GM21381 (cell line): ENCODE results near the gene MFSD2B.
"Not testable (repeated sequence)": the region's sequence is repeated elsewhere in the genome, so short reads cannot be mapped to it uniquely, and the experiment has no call there.

Source experiments
- ATAC-seq: cut with Tn5 transposase; IDR thresholded peaks from one replicate; pipeline ENCODE4 v1.9.1; 2021; ENCODE audit warnings: mild to moderate bottlenecking, moderate library complexity; ENCODE audit not compliant: unreplicated experiment

The MFSD2B gene

DNA sequence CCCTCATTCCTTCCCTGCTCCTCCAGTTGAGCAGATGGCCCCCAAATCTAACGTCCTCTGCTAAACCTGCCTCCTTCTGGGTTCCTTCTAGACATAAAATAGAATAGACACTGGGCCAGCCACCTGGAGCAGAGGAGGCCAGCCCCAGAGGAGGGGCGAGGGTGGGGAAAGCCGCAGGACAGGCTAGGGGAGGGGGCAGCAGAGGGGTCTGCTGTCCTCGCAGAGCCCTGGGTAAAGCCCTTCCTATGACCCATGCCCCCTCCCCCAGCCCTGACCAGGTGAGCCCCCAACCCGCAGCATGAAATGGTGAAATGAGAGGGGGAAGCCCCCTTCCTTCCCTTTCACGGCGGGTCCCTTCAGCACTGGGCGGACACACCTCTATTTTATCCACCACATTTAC is 7.8 kb downstream of the MFSD2B start:
- ATAC-seq = no peak

DNA sequence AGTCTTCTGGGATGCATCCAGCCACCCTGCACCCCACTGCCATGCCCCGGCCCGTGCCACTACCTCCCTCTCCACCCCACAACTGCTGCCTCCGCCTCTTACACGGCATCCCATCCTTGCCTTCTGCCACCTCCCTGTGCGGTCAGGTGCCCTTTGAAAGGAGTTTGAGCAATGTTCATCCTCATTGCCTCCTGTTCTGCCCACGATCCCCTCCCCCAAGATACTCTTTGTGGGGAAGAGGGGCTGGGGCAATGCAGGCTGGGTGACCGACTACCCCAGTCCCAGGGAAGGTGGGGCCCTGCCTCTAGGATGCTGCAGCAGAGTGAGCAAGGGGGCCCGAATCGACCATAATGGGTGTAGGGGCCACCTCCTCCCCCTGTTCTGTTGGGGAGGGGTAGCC is 8.4 kb downstream of the MFSD2B start:
- ATAC-seq = no peak

GRCh38 chr2:24019729-24020128 is 9.8 kb downstream of the MFSD2B start:
- no peak for ATAC-seq

DNA sequence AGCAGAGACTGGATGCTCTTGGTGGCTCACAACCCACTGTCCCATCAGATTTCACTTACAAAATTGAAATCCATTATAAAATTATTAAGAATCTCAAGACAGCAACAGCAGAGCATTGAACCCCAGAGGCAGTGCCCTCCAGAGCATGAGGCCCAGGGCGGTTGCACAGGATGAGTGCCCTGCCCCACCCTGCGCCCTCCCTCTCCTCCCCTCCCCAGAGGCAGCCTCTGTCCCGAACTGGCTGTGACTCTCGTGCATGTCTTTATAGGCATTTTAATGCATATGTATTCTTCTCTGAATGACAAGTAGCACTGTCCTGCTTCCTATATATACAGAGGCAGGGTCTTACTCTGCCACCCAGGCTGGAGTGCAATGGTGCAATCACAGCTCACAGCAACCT is 10.4 kb downstream of the MFSD2B start:
- ATAC-seq = no peak

DNA sequence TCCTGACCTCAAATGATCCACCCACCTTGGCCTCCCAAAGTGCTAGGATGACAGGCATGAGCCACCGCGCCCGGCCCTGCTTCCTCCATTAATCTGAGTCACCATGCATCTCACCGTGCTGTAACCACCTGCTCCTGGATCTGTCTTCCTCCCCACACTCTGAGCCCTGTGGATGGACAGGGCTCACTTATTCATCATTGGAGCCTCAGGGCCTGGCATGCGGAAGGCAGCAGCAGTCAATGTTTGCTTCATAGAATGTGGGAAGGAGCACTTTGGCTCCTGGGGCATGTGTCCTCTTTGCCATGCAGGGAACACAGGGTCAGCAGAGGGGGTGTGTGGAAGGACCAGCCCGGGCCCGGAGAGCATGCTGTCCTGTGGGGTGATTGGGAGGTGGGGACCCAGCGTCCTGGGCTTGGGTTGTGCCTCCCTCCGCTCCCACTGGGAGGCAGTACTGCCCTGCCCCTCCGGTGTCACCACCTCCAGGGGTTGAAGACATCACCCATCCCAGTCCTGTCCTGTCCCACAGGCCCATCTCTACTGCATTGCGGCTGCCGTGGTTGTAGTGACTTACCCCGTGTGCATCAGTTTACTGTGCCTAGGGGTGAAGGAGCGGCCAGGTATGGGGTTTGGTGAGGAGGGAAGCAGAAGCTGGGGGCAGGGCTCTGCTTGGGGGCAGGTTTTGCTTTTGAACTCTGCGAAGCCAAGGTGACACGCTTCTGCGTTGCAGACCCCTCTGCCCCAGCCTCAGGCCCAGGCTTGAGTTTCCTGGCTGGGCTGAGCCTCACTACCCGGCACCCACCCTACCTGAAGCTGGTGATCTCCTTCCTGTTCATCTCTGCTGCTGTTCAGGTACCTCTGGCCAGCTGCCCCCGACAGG is 11.5 kb downstream of the MFSD2B start:
- no peak for ATAC-seq

DNA sequence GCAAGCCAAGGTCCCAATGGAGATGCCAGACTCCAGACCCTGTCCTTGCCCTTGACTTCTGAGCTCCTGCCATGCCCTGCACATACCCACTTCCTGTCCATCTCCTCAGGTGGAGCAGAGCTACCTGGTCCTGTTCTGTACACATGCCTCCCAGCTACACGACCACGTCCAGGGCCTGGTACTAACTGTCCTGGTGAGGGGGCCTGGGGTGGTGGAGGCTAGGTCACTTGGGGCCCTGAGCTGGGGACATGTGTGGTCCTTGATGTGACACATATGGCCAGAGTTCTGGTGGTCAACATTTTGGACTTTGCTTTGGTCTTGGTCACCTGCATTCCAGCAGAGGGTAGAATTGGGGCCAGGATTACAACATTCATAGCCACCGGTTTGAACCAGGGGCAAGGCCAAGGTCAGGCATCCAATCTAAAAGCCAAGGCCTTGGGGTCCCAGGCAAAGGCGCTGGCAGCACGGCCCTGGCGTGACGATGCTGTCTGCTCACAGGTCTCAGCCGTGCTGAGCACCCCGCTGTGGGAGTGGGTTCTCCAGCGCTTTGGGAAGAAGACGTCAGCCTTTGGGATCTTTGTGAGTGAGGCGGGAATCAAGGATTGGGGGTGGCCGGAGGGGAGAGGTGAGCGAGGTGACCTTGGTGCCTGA is 12.6 kb downstream of the MFSD2B start:
- no peak for ATAC-seq

DNA sequence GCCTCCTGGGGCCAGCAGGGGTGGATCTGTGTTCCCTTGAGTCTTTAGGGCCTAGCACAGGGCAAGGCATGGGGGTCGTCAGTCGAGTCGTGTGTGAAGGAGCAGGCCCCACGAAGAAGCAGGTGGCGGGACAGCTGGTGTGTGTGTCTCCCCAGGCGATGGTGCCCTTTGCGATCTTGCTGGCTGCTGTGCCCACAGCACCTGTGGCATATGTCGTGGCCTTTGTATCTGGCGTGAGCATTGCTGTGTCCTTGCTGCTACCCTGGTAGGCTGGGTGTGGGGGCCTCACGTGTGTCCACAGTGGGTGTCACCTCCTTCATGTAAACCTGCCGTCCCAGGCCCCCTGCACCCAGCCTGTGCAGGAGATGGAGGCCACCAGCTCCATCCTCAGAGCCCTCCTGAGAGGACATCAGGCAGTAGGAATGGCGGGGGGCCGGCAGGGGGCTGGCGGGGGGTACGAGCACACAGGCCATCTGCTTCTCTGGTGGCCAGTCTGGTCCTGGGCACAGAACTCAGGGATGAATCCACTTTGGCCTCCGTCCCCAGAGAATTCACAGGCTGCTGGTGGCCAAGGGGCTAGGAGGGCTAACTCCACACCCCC is 13.2 kb downstream of the MFSD2B start:
- no peak for ATAC-seq

DNA sequence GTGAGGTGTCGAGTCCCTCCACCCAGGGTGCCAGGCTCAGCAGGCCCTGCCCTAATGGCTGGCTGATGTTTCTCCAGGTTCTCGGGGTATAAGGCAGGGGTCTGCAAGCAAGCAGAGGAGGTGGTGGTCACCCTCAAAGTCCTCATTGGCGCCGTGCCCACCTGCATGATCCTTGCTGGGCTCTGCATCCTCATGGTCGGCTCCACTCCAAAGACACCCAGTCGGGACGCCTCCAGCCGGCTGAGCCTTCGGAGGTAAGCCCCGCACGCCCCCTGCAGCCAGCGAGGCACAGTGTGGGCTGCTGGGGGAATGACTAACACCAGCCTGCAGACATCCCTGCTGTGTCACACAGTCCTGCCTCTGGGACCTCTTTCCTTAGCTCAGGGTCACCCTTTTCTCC is 14.1 kb downstream of the MFSD2B start:
- no peak for ATAC-seq

DNA sequence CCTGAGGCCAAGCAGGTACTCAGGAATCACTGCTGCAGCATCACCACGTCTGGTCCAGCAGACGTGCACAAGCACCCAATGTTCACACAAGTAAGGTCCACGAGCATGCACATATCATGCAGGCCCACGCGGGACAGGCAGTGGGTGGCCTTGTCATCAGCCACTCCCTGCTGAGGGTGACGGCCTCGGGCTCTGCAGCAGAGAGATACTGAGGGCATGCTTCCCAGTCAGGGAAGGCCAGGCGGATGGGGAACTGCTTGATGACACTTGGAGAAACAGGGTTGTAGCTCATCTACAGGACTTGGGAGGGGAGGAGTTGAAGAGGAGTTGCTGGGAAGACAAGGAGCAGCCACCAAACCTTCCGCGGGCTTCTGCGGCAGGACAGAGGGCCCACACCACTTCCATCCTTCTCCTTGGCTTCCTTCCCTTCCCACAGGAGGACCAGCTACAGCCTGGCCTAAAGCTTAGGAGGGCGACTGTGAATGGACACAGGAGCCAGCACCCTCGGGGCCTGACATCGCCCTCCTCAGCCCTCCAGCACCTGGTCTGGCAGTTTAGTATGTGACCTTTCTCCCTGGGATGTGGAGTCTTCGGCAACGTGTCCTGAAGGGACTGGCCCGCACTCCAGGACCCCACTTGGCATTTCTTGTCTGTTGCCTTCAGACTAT is 15.2 kb downstream of the MFSD2B start:
- no peak for ATAC-seq

DNA sequence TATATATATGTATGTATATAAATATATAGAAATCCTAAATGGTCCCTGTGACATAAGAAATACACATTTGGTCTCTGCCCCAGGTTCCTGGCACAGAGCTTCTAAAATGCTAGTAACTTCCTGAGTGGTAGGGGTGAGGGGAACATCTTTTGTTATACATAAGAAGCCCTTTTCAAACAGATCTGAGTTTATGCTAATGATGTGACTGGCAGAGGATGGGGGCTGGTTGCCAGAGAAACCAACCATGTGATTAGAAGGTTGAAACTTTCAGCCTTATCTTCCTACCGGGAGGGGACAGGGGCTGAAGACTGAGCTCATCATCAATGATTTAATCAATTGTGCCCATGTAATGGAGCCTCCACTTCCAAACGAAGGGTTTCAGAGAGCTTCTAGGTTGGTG is 16.3 kb downstream of the MFSD2B start:
- ATAC-seq = no peak

GRCh38 chr2:24038786-24039499 is 29.1 kb downstream of the MFSD2B start:
- ATAC-seq = no peak

DNA sequence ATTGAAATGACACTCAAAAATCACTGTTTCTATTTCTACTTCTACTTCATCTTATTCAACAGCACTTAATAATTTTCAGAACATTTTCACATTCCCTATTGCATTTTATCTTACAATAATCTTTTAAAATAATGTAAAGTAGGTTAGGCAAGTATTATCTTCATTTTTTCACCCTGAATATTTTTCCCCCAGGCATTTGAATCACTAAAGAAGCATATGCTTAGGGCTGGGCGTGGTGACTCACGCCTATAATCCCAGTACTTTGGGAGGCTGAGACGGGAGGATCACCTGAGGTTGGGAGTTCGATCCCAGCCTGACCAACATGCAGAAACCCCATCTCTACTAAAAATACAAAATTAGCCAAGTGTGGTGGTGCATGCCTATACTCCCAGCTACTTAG is 30.6 kb downstream of the MFSD2B start:
- ATAC-seq = no peak

GRCh38 chr2:24043133-24043532 is 33.2 kb downstream of the MFSD2B start:
- not testable (repeated sequence) for ATAC-seq

GRCh38 chr2:24045511-24046508 is 35.9 kb downstream of the MFSD2B start:
- no peak for ATAC-seq

- ATAC-seq = no peak
These were observed 36.7 kb downstream of the MFSD2B start for GRCh38 chr2:24046599-24046929.

GRCh38 chr2:24046930-24047702 is 37.2 kb downstream of the MFSD2B start, which contains the start of gene WDCP:
TSS of gene WDCP (minus strand) at chr2:24047391. CDS start at chr2:24039494, 7,897 bp downstream.
- ATAC-seq = peak; percentile 97

DNA sequence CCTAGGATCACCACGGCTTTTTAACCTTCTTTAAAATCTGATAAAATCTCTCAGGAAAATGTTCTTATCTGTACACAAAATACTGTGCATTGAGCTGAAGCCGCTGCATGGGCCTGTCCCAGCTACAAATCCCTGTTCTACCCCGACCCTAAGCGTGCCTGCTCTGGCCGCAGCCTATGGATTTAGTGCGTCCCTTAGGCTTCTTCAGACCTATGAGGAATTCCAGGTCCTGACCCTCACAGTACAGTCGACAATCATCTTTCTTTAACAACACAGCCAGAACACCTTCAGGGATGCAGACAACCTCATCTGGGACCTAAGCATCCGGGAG is 37.8 kb downstream of the MFSD2B start:
- ATAC-seq = no peak

GRCh38 chr2:24048769-24049484 is 39.0 kb downstream of the MFSD2B start:
- ATAC-seq = no peak
